ENCODE data around the gene PMP22.

GRCh38 chr17:15230866-15231265 lies 34.3 kb downstream of the PMP22 start:
- TF ChIP-seq CTCF (IDR thresholded peaks at IDR 0.05) (no peak), POLR2A (IDR thresholded peaks at IDR 0.05) (no peak)
